Inflammatory macrophage (primary cell): ENCODE measurements around the gene OR1F1.
"Not testable (repeated sequence)": the region's sequence is repeated elsewhere in the genome, so short reads cannot be mapped to it uniquely, and the experiment has no call there.

Source experiments
- DNase-seq, 2 donors: peaks; one replicate each; pipeline ENCODE4 v3.0.0-alpha.2; 2020 to 2022

Gene OR1F1

DNA sequence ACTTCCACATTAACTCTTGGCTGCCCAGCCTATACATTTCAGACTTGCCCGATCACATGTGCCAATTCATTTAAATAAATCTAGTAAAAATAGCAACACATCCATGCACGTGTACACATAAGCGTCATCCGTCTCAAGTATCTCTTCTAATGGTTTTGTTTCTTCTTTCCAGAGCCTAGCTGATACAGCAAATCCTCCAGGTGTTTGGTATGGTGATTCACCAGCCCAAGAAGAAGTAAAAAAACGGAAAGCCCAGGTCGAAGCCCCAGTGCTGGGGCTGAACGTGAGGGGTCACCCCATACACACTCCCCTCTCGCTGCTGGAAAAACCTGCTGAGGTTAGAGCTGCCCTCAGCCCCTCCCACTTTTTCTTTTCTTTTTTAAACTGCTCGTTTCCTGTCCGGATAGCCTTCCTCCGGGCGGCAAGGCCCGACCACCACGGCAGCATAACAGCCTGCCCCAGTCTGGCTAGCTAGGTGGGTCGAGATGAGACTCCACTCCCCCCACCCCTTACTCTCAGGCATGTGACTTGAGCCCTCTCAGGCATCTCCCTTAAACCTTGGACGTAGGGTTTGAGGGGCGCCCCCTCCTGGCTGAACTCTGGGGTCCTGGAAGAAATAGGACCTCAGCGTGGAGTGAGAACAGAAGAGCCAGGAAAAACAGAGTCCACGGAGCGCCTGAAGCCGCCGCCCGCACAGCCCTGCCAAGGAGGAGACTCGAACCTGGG, 13.9 kb upstream of the OR1F1 start:
- no peak for DNase-seq

DNA sequence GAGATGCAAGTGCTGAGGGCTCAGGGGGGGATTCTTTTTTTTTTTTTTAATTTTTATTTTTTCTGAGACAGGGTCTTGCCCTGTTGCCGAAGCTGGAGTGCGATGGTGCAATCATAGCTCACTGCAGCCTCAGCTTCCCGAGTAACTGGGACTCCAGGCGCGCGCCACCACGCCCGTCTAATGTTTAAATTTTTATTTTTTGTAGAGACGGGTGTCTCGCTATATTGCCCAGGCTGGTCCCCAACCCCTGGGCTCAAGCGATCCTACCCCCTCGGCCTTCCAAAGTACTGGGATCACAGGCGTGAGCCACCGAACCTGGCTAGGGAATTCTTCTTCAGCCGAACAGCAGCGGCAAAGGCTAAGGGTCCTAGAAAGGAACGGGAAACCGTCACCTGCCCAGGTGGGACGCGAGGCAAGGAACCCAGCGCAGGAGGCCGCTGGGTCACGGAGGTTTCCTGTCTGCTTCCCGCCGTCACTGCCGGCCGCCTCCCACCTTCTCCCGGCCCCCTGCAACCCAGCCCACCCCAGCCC, 13.3 kb upstream of the OR1F1 start:
- no peak for DNase-seq

DNA sequence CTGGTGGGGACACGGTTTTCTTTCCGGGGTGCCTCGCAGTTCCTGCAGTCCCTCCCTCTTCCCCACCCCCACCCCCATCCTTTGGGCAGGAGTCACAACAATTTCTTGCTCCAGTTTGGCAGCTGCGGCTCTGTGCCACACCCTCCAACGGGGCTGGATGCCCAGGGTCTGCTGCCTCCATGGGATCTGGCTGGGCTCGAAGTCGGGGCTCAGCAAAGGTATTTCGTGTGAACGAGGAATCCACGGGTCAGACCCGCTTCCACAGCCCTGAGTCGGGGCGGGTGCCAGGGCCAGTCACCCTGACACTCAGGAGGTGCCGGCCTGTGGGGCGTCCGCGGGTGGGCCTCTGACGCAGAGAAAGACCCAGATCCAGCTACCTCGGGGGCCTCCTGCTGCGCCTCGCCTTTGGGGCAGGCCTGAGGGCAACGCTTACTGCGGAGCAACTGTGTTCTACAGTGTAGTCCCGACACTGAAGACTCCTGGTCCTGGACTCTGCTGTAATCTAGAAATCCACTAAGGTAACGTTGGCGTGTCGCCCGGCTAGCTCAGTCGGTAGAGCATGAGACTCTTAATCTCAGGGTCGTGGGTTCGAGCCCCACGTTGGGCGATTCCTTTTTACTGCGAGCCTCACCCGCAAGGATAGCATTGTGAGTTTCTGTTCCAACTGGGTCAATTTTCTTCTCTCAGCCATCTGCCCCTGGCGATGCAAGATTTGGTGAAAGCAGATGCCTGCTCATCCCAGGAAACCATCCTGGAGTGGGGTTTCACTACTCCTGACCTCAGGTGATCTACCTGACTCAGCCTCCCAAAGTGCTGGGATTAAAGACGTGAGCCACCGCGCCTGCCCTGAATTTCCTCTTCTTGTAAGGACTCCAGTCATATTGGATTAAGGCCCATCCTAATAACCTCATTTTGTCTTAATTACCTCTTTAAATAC, 12.6 kb upstream of the OR1F1 start:
- DNase-seq, result no peak

DNA sequence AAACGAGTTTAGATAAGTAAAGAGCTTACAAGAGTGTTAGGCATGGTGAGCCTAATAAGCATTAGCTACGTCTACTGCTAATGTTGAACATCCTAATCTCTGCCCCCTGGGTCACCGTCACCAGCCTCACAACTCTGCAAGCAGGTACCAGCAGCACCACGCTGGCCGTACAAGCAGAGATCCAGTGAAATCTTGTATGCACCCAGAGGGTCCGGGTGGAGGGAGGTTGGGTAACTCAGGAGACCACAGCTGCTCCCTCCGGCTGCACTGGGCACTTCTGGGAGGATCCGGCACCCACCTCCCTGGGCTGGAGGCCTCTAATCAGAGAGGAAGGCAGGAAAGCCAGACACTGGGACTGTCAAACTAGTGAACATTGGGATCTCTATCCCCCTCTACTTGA, 8.4 kb upstream of the OR1F1 start:
- DNase-seq, result no peak

DNA sequence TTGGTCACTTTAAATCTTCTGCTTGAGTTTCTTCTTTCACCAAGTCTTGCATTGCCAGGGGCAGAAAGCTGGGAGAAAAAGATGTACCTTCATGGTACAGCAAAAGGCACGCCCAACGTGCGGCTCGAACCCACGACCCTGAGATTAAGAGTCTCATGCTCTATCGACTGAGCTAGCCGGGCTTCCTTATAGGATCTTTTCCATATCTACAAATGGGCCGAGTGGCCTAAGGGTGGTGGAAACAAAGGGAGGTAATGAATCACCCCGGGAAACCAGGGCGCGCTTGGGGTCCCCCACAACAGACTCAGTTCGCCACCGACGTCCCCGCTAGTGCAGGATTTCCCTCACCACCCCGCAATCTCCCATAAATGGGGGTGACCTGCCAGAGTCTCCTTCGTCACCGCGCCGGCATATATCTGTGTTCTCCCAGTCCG, 7.5 kb upstream of the OR1F1 start:
- DNase-seq, result no peak

DNA sequence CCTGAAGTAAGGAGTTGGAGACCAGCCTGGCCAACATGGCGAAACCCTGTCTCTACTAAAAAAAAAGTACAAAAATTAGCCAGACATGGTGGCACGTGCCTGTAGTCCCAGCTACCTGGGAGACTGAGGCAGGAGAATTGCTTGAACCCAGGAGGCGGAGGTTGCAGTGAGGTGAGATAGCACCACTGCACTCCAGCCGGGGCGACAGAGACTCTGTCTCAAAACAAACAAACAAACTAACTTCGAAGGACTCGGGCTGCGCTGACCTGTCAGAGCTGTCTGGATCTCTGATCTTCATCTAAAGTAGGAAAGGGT, 5.8 kb upstream of the OR1F1 start:
- DNase-seq, result not testable (repeated sequence)

DNA sequence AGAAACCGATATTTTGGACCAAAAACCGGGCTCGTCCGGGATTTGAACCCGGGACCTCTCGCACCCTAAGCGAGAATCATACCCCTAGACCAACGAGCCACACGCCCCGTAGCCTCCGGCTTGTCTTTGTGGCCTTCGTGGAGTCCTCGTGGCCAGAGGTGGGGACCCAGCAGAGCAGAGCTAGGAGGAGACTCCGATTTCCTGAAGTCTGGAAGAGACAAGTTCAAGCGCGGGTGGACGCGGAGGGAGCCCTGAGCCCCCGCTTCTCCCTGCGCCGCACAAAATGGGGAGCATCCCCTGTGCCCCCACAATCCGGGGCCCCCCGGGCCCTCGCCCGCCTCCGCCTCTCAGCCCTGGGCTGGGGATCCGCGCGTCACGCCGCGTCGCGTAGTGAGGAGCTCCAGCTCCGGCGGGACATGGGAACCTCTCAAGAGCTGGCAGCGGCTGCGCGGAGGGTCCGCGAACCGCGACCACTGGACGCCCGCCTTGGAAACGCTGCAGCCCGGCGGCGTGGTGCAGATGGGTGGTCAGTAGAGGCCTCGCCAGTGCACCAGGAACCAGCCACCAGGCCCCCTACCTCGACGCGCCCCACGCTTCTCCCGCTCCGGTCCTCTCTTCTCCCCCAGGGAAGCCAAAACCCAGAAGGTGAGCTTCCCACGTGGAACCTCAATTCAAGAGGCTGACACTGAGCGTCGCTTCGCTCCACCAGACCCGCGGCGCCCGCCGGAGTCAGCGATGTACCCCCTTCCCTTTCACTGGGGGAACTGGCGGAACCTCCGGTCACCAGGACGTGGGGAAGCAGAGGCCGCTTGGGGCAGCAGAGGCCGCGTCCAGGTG, 5.2 kb upstream of the OR1F1 start:
- peak; percentile 26 to 60 for DNase-seq

DNA sequence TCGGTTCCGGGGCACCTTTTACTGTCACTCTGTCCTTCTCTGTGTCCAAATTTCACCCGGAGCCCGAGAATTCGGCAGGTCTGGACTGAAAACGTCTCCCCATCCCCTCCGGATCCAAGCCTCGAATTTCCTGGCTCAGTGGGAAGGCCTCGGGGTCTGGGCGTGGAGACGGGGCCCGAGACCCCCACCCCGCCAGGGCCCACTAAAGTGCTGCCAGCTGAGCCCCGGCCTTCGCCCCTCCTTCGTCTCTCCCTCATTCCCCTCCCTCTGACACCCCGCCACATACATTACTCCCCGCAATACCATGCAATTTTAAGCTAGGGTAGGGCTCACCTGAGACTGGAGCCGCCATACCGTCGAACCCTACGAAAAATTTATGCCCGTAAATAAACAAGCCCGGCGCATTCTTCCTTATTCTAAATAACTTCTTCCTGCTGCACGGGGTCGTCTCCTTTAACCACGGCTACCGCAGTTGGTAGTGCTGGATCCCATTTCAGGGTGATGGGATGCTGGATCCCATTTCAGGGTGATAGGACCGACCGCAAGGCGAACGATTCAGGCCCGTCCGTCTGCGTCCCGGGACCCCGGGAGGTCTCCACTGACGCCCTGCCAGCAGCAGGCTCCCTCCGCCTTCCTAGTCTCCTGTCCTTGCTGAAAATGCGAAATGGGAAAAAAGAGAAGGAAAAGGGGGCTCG, 4.4 kb upstream of the OR1F1 start:
- no peak for DNase-seq

DNA sequence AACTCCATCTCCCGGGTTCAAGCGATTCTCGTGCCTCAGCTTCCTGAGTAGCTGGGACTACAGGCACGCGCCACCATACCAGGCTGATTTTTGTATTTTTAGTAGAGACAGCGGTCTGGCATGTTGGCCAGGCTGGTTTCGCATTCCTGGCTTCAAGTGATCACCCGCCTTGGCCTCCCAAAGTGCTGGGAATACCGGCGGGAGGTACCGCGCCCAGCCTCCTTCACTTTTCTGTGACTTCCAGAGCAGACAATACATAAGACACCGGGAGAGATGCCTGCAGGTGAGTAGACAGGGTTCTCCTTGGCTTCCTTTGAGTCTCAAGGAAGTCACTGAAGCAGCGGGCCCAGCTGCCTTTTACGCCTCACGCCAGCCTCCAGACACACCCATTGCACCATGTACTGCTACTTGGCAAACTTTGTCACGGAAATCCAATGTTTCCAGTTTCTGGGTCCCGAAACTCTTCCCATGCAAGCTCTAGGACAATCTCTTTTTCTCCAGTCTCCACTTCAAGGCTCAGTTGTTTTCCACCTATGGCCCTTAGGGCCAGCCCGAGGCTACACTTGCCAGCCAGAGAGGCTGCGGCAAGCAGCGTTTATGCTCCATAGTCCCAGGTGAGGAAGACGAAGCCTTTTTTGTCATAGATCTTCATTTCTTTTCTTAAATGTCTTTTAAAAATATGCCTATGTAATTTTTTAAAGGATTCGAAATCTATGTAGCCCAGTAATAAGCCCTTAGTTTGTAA, 886 bp upstream of the OR1F1 start:
- no peak for DNase-seq

DNA sequence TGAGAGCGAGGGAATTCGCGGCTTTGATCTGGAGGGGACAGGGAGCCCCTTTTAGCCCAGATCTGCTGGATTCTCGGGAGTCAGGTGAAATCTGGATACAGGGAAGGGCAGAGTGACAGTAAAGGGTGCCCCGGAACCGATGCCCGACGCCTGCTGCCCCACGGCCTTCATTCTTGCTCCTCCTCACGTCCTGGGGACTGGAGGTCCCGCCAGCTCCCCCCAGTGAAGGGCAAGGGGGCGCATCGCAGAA, 596 bp downstream of the OR1F1 start:
- no peak for DNase-seq

DNA sequence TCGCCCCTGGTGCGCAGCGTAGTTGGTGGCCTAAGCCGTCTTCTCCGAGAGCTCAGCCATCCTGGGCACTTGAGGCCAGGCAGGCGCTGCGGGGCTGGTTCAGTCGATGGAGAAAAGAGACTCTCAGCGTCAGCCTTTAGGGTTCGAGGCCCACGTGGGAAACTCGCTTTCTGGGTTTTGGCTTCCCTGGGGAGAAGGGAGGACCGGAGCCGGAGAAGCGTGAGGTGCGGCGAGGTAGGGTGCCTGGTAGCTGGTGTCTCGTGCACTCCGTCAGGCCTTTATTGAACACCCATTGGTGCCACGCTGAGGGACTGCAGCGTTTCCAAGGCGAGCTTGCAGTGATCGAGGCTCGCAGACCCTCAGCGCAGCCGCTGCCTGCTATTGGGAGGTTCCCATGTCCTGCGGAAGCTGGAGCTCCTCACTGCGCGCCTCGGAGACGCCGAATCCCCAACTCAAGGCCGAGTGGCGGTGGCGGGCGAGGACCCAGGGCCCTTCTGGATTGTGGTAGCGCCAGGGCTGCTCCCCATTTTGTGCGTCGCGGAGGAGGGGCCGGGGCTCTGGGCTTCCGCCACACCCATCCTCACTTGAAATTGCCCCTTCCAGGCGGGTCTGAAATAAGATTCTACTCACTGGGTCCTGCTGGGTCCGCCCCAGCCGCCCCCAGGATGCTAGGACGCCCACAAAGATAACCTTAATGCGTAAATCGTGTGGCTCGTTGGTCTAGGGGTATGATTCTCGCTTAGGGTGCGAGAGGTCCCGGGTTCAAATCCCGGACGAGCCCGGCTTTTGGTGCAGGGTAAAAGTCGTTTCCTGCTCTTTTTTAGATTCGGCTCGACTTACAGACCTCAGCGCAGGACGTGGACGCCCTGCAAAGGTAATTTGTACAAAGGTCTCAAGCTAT, 1.2 kb downstream of the OR1F1 start:
- peak in 1 of 2 donors; percentile 16 for DNase-seq

DNA sequence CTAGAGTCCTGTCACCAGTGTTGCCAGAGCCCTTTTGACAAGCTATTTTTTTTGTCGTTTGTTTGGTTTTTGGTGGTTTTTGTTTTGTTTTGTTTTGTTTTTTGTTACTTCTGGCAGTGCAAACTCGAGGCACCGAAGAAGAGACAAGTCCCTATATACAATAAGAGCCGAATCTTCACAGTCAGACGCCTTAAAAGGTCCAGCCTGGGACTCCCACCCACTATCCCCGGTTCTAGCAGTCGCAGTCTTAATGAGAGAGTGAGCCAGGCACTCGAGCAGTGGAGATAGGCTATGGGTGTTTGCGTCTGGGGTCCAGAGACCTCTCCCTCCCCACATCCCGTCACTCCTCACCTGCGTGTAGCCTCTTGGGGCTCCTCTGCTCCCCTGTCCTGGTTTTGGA, 1.9 kb downstream of the OR1F1 start:
- DNase-seq, result no peak

DNA sequence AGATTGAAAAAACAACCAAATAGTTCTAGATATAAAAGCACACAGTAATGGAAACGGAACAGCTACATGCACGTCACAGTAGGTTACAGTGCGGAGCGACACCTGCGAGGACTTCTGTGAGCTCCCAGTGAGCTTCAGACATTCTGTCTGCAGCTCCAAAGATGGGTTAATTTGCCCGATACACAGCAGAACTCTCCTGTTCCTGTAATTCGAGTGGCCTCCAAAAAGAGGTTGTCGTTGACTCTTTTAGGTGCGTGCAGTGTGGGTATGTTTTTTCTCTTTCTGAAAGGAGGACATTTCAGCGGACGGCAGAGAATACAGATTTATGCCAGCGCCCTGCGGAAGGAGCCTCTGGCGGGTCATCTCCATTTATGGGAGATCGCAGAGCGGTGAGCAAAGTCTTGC, 2.9 kb downstream of the OR1F1 start:
- DNase-seq, result no peak

DNA sequence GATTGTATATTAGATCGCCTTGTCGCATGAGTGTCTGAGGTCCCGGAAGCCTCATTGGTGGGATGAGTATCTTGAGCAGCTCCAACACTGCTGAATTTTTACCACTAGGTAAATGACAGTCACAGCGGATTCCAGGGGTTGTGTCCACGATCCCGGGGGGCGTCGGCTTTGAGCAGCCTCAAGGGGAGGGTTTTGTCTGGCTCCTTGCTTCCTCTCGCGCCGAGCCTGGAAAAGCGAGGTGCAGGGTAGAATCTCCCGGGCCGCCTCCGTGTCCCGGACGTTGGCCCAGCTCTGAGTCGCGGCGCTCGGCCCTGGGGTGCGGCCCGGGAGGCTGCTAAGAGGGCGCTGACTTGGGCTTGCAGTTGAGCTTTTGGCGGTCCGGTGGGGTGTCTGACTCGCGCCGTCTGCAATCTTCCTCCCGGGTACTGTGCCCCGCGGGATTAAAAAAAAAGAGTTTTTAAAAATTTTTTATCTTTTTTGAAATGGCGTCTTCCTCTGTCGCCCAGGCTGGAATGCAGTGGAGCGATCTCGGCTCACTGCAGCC, 4.5 kb downstream of the OR1F1 start:
- no peak for DNase-seq

DNA sequence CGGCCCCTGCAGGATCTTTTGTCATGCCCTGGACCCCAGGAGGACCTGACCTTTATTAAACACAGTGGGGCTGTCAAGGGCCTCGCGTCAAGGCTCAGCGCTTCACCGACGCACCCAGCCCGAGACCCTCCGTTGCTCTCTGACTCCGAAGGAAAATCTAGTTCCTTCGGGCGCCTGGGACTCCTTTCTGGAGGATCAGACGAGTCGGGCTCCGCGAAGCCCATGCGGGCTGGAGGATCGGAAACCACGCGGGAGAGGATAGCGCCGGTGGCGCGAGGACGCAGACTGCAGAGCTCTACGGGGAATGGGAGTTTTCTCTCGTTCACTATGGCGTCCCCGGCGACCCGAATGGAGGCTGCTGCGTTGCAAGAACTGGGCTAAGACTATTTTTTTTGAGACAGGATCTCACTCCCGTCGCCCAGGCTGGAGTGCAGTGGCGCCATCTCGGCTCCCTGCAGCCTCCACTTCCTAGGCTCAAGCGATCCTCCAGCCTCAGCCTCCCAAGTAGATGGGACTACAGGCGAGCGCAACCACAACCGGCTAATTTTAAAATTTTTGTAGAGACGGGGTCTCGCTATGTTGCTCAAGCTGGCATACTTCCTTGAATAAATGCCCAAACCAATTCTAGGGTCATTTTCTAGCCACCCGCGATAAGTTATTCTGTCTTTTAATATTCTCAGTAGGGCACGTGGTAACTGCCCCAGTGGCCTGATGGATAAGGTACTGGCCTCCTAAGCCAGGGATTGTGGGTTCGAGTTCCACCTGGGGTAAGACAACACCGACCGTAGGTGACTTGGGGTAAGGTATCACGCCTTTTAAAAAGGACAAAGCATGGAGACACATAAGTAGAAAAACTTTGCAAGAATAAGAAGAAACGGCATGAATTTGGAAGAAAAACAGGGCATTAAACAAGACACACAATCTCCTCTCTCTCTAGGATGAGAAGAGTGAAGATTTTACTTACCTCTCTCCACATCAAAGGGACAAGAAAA, 5.5 kb downstream of the OR1F1 start:
- DNase-seq, result no peak

DNA sequence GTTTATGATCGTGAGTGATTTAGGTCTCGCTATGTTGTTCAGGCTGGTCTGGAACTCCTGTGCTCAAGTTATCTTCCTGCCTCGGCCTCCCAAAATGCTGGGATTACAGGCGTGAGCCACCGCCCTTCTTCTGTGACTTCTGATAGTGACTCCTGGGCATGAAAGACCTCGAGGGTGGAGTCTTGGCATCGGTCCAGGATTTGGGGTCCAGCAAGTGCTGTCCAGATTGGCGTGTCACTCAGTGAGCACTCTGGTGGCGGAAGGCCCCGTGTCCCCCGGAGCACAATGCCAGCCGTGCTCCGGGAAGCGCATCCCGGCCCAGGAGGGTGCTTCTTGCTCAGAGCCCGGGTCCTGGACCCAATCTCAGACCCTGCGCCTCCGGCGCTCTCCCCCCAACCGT, 6.8 kb downstream of the OR1F1 start:
- DNase-seq, result no peak

DNA sequence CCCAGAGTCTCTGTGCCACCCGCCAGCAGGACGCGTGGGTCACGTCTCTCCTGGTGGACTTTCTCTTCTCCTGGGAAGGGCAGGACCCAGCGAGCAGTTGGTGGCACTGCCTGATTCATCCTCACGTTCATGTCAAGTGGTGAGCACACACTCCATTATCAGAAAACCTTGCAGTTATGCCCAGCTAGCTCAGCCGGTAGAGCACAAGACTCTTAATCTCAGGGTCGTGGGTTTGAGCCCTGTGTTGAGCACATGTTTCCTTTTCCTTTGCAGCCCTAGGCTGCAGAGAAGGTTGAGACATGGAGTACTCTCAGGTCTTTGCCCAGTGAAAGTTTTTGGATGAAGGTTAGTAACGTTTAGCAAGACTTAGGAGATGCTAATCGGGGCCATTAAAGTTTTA, 8.0 kb downstream of the OR1F1 start:
- DNase-seq, result no peak

DNA sequence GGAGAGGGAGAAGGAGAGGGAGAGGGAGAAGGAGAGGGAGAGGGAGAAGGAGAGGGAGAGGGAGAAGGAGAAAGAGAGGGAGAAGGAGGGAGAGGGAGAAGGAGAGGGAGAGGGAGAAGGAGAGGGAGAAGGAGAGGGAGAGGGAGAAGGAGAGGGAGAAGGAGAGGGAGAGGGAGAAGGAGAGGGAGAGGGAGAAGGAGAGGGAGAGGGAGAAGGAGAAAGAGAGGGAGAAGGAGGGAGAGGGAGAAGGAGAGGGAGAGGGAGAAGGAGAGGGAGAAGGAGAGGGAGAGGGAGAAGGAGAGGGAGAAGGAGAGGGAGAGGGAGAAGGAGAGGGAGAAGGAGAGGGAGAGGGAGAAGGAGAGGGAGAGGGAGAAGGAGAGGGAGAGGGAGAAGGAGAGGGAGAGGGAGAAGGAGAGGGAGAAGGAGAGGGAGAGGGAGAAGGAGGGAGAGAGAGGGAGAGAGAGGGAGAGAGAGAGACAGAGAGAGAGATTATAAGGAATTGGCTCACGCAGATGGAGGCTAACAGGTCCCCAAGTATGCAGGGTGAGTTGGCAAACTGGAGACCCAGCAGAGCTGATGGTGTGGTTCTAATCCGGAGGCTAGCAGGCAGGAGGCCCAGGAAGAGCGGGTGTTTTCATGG, 9.8 kb downstream of the OR1F1 start:
- not testable (repeated sequence) for DNase-seq
